Brain pericyte (primary cell): Measurements from ENCODE around the gene GSX2.
"Not testable (repeated sequence)": the region's sequence is repeated elsewhere in the genome, so short reads cannot be mapped to it uniquely, and the experiment has no call there.

ENCODE experiments used
- DNase-seq: peaks from one replicate; pipeline ENCODE4 v3.0.0-alpha.2; 2012; ENCODE audit warnings: low read depth, low spot score

The GSX2 gene

GRCh38 chr4:54099748-54100574, at the start of gene GSX2:
TSS of gene GSX2 (plus strand) at chr4:54100163. CDS start at chr4:54100345, 182 bp downstream.
- DNase-seq, result no peak

- DNase-seq, result no peak
Measured at GRCh38 chr4:54050214-54050904, 49.6 kb upstream of the GSX2 start.

DNA sequence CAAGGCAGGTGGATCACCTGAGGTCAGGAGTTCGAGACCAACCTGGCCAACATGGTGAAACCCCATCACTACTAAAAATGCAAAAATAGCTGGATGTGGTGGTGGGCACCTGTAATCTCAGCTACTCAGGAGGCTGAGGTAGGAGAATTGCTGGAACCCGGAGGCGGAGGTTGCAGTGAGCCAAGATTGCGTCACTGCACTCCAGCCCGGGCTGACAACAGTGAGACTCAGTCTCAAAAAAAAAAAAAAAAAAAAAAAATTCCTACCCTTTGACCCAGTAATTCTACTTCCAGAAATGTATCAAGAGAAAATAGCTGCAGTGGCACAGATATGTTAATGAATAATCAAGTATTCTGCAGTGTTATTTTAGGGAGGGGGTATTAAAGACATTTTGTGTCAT, 46.6 kb upstream of the GSX2 start:
- DNase-seq, result not testable (repeated sequence)

DNA sequence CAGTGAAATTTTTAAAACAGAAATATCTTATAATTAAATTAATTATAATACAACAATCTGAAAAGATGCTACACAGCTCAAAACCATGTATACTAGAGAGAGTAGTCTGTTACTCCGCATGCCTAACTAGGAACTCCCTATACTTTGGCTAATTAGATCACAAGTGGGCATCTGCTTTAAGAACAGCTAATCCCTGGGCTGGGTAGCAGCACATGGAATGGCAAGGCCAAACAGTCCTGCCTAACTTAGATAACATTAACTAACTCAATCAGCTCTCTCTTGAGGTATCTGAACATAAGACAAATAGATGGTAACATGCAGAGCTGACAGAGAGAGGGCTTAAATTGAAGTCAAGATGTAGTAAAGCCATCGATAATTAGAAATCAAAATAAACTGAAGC, 45.5 kb upstream of the GSX2 start:
- DNase-seq, result no peak

DNA sequence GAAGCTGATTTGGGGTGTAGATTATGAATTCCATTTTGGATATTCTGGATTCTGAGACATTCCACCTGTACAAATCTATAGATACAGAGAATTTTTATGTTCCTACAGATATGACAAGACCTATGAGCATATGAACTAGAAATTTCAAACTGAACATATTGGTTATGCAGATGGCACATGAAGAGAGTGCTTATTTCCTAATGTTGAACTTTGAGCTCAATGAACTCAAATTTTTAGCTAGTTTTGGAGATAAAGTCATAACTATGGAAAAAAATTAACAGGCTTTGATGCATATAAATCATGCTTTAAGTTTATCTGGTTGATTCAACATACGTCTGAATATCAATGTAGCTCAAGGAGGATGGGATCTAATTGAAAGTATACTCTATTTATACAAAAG, 44.5 kb upstream of the GSX2 start:
- no peak for DNase-seq

DNA sequence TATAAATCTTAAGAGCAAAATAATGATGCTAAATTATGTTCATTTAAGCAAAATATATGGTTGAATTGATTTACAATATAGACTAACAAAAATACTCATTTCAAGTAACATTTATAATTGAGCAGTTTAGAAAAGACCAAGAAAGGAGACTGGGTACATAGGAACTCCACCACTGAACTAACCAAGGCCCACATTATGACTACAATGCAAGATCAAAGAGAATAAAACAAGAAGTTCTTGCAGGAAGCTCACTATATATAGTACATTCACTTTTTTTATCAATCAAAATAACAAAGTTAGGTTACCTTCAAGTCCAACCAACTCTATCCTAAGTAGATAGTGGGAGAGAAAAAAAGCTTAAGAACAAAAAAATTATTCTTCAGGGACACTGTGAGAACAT, 43.6 kb upstream of the GSX2 start:
- no peak for DNase-seq

DNA sequence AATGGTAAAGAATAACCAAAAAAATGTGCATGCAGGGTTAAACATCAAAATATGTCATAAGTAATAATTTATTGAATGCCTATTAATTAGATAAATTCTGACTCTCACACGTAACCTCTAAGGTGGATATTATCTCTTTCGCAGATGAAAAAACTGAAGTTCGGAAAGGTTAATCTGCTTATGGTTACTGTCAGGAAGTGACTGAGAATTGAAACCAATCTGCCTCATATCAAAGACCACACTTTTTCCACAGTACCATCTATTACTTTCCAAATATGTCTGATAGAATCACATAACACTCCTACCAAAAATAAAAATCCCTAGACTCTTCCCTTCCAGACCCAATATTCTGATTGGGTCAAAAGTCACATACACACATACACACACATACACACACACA, 41.8 kb upstream of the GSX2 start:
- DNase-seq, result no peak

GRCh38 chr4:54060116-54060515, 39.8 kb upstream of the GSX2 start:
- DNase-seq, result no peak

GRCh38 chr4:54061067-54061466, 38.9 kb upstream of the GSX2 start:
- no peak for DNase-seq

DNA sequence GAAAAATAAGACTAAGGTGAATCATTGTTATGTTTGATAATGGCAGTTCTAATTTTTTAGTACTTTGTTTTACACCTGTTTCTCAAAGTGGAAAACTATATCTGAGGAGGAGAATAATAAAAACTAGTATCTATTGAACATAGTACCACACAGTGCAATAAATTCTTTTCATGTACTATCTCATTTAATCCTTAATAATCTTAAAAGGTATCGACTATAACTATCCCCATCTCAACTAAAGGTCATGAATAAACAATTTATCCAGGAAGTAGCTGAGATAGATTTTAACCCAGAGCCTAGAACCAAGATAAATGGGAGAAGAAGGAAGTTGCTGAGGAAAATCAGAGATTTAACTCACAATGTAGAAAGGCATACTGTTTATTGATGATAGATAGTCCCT, 38.1 kb upstream of the GSX2 start:
- DNase-seq, result no peak

DNA sequence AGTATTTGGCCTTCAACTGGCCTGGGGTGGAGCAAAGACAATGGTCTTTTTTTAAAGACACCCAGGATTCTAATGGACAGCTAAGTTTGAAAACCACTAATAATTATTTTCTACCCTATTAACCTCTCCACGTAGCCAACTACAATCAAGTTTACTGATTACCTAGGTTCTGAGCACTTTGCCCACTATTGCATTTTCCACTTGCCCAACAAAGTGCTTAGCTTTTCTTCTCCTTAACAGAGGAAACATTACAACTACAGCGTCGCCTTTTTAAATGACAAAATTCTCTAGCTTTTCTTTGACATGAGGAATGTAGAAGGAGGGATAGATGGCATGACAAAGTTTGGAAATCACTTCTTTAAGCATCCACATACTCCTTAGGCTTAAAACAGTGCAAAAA, 37.6 kb upstream of the GSX2 start:
- DNase-seq, result no peak

DNA sequence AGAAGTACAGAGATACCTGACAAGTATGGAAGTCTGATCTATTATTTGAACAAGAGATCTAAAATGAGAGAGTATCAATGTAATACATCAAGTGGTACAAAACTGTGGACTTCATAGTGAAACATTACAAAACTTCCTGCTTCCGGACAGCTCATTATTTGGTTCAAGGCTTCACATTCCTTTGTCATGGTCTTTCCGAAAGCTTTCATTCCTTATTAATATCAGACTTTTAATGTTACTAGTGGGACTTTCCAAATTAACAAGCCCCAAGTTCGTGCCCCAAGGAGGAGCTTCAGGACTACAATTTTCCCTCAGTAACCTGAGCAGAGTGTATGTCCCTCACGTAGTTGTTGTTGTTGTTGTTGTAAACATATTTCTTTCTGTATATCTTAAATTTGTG, 36.7 kb upstream of the GSX2 start:
- no peak for DNase-seq

DNA sequence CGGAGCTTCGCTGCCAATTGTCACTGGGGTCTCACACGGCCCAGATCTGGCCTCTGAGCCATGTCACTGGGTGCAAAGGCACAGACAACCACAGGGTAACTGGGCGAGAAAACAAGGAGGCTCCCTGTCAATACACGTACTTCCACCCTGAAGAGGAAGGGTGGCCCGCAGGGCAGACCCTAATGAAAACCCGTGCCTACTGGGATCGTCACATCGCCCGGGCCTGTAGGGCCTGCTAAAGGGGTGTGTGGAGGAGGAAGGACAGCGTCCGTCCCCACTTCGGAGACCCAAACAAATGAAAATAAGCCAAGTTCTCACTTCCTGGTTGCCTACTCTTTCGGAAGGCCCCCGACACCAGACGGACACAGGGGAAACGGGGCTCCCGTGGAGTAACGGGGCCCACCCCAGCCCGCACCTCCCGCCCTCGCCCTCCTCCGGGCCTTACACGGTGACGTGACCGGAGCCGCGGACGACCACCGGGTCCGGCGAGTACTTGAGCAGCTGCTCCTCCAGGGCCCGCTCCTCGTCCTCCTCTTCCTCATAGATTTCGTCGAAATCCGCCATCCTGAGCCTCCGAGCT, 36.1 kb upstream of the GSX2 start:
- no peak for DNase-seq

- peak; percentile 78 for DNase-seq
Measured at GRCh38 chr4:54064317-54065111, 35.4 kb upstream of the GSX2 start, which contains the start of gene CHIC2. TSS of gene CHIC2 (minus strand) at chr4:54064605. CDS start at chr4:54064300, 305 bp downstream.

DNA sequence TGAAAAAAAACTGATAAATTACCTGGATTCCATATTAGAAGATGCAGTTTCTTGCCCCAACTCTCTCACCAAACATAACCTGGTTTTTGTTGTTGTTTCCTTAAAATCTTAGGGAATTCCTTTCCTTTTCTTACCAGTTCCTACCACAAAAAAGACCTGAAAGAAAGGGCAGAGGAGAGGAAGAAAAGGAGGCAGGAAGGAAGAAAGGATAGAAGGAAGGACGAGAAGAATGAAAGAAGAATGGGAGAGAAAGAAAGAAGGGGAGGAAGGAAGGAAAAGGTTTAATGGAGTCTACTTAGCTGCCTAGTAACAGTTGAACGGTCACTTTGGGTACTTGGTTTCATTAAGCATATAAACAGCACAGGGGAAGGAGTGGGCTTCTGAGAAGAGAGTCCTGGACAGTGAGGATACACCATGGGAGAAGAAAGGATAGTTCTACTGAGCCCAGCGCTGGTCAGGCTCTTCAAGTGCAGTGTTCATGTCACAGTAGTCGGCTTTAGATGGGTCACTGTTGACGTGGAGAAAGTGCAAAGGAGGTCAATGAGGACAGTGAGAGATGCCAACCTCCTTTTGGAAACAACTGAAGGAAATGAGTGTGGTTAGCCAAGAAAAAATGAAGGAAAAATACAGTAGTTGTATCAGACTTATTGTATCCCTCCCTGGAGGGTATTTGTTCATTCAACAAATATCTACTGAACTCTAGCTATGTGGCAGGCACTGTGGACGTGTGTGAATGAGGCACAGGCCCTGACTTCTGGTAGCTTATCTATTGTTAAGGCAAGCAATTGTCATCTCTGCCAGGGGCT, 34.5 kb upstream of the GSX2 start:
- no peak for DNase-seq

GRCh38 chr4:54066088-54066415, 33.9 kb upstream of the GSX2 start:
- DNase-seq, result no peak

GRCh38 chr4:54066718-54067129, 33.2 kb upstream of the GSX2 start:
- no peak for DNase-seq

DNA sequence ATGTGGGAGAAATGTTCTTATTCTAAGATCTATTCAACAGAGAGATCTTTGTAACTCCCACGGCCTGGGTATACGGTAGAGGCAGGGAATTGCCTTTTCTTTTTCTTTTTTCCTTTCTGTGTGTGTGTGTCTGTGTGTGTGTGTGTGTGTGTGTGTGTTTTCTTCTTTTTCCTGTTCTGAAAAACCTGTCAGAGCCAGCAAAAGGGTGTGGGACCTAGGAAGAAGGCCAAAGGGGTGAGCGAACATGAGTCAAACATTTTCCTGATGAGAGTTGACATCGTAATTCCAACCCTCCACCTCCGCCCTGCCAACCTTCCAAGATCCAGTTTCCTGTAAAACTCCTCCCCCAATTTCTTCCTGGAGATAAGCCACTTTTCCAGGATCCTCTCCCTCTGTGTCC, 32.8 kb upstream of the GSX2 start:
- DNase-seq, result no peak

- no peak for DNase-seq
Measured at GRCh38 chr4:54073271-54073880, 26.6 kb upstream of the GSX2 start.

GRCh38 chr4:54074381-54074780, 25.6 kb upstream of the GSX2 start:
- no peak for DNase-seq

DNA sequence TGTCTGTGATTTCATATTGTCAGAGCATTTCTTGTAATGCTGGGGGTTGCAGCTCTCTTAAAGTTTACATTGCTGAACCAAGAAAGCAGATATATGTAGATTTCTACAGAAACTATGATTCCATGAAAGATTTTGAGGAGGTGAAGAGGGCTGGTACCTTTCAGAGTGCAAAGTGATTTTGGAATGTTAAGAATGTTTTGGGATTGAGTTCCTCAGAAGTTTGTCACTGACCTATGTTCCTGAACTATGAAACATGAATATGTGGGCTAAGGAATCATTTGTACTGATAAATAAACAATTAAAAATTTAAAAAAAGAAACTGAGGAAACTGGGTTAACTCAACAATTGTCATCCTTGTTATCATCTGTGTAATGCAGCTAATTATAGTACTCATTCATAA, 23.3 kb upstream of the GSX2 start:
- DNase-seq, result no peak
